ENCODE results near the gene SLC6A16.
"Not testable (repeated sequence)": the region's sequence is repeated elsewhere in the genome, so short reads cannot be mapped to it uniquely, and the experiment has no call there.

SLC6A16 gene

GRCh38 chr19:49294401-49294800 is 30.6 kb downstream of the SLC6A16 start:
- H3K4me1 ChIP-seq (ENCODE audit: control insufficient read depth, insufficient read depth, low read length): no peaks in the 10 kb centered on the region
- no peak overlapping the region for H3K4me3 ChIP-seq (ENCODE audit: low read depth, low read length)

DNA sequence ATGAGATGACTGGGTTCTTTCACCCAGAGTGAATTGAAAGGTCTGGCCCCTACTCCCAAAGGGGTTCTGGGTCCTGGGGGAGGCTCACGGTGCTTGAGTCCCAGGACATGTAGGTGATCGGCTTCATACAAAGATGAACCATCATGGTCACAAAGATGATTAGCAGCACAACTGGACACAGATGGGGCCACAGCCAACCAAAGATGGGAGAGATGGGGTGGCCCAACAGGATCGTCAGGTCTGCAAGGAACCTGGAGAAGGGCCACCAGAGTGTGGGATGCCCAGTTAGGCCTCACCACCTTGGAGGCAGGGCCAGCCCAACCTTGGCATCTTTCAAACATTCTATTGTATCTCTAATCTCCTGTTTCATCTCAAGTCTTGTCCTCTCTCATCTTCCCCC is 34.5 kb downstream of the SLC6A16 start:
- Histone ChIP-seq H3K9me3 (ENCODE audit: control insufficient read depth, insufficient read depth, low read length) (peaks cover 6% of the 10 kb centered on the region; the same call in 1 of the 2 replicates), H3K27me3 (ENCODE audit: control insufficient read depth, insufficient read depth, low read length) (no peaks in the 10 kb centered on the region), H3K36me3 (ENCODE audit: control insufficient read depth, insufficient read depth, low read length) (no peaks in the 10 kb centered on the region), H3K4me1 (ENCODE audit: control insufficient read depth, insufficient read depth, low read length) (no peaks in the 10 kb centered on the region), H3K27ac (ENCODE audit: low read depth, low read length) (no peak overlapping the region), H3K4me3 (ENCODE audit: low read depth, low read length) (no peak overlapping the region), H3K9ac (ENCODE audit: low read depth, low read length) (no peak overlapping the region)

More at GRCh38 chr19:49294401-49294800, 30.6 kb downstream of the SLC6A16 start:
- H3K27ac ChIP-seq (ENCODE audit: low read depth, low read length): no peak overlapping the region
- no peak overlapping the region for H3K9ac ChIP-seq (ENCODE audit: low read depth, low read length)
- H3K36me3 ChIP-seq (ENCODE audit: control insufficient read depth, insufficient read depth, low read length): no peaks in the 10 kb centered on the region
- no peaks in the 10 kb centered on the region for H3K27me3 ChIP-seq (ENCODE audit: control insufficient read depth, insufficient read depth, low read length)
- H3K9me3 ChIP-seq (ENCODE audit: control insufficient read depth, insufficient read depth, low read length): no peaks in the 10 kb centered on the region

DNA sequence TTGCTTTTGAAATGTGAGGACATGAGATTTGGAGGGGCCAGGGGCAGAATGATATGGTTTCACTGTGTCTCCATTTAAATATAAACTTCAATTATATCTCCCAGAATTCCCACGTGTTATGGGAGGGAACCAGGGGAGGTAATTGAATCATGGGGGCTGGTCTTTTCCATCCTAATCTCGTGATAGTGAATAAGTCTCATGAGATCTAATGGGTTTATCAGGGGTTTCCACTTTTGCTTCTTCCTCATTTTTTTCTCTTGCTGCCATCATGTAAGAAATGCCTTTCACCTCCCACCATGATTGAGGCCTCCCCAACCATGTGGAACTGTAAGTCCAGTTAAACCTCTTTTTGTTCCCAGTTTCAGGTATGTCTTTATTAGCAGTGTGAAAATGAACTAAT is 35.7 kb downstream of the SLC6A16 start:
- H3K9me3 ChIP-seq (ENCODE audit: control insufficient read depth, insufficient read depth, low read length); H3K9ac ChIP-seq (ENCODE audit: low read depth, low read length); H3K4me3 ChIP-seq (ENCODE audit: low read depth, low read length); H3K4me1 ChIP-seq (ENCODE audit: control insufficient read depth, insufficient read depth, low read length); H3K27ac ChIP-seq (ENCODE audit: low read depth, low read length); H3K36me3 ChIP-seq (ENCODE audit: control insufficient read depth, insufficient read depth, low read length); H3K27me3 ChIP-seq (ENCODE audit: control insufficient read depth, insufficient read depth, low read length): not testable (repeated sequence)

- H3K27me3 ChIP-seq (ENCODE audit: control insufficient read depth, insufficient read depth, low read length); H3K4me3 ChIP-seq (ENCODE audit: low read depth, low read length); H3K4me1 ChIP-seq (ENCODE audit: control insufficient read depth, insufficient read depth, low read length); H3K9me3 ChIP-seq (ENCODE audit: control insufficient read depth, insufficient read depth, low read length); H3K36me3 ChIP-seq (ENCODE audit: control insufficient read depth, insufficient read depth, low read length); H3K27ac ChIP-seq (ENCODE audit: low read depth, low read length); H3K9ac ChIP-seq (ENCODE audit: low read depth, low read length): not testable (repeated sequence)
Observed at GRCh38 chr19:49288205-49288604, 36.8 kb downstream of the SLC6A16 start.

DNA sequence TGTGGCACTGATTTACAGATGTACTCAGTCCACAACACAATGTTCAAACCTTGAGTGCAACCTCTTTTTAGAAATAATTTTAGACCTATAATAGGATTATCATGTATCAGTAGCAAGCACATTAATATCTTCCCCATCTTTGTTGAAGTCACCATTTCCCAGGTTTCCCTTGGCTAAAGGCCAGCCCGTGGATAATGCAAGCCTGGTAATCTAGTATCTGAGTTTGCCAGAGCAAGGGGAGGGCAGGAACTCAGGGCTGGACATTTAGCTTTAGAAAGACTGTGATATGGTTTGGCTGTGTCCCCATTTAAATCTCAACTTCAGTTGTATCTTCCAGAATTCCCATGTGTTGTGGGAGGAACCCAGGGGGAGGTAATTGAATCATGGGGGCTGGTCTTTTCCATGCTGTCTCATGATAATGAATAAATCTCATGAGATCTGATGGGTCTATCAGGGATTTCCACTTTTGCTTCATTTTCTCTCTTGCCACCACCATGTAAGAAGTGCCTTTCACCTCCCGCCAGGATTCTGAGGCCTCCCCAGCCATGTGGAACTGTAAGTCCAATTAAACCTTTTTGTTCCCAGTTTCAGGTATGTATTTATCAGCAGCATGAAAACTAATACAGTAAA is 37.7 kb downstream of the SLC6A16 start:
- Histone ChIP-seq H3K36me3 (ENCODE audit: control insufficient read depth, insufficient read depth, low read length) (no peaks in the 10 kb centered on the region), H3K27ac (ENCODE audit: low read depth, low read length) (no peak overlapping the region), H3K9me3 (ENCODE audit: control insufficient read depth, insufficient read depth, low read length) (peaks cover 6% of the 10 kb centered on the region; the same call in 1 of the 2 replicates), H3K4me3 (ENCODE audit: low read depth, low read length) (no peak overlapping the region), H3K4me1 (ENCODE audit: control insufficient read depth, insufficient read depth, low read length) (no peaks in the 10 kb centered on the region), H3K27me3 (ENCODE audit: control insufficient read depth, insufficient read depth, low read length) (no peaks in the 10 kb centered on the region), H3K9ac (ENCODE audit: low read depth, low read length) (no peak overlapping the region)

GRCh38 chr19:49282184-49282583 is 42.8 kb downstream of the SLC6A16 start:
- Histone ChIP-seq H3K36me3 (ENCODE audit: control insufficient read depth, insufficient read depth, low read length) (no peaks in the 10 kb centered on the region), H3K4me3 (ENCODE audit: low read depth, low read length) (no peak overlapping the region), H3K9me3 (ENCODE audit: control insufficient read depth, insufficient read depth, low read length) (no peaks in the 10 kb centered on the region), H3K27ac (ENCODE audit: low read depth, low read length) (no peak overlapping the region), H3K9ac (ENCODE audit: low read depth, low read length) (no peak overlapping the region), H3K4me1 (ENCODE audit: control insufficient read depth, insufficient read depth, low read length) (no peaks in the 10 kb centered on the region), H3K27me3 (ENCODE audit: control insufficient read depth, insufficient read depth, low read length) (no peaks in the 10 kb centered on the region)

GRCh38 chr19:49272204-49272603 is 52.8 kb downstream of the SLC6A16 start:
- Histone ChIP-seq H3K4me1 (ENCODE audit: control insufficient read depth, insufficient read depth, low read length) (no peaks in the 10 kb centered on the region), H3K9me3 (ENCODE audit: control insufficient read depth, insufficient read depth, low read length) (peaks cover 11% of the 10 kb centered on the region), H3K27me3 (ENCODE audit: control insufficient read depth, insufficient read depth, low read length) (no peaks in the 10 kb centered on the region), H3K36me3 (ENCODE audit: control insufficient read depth, insufficient read depth, low read length) (no peaks in the 10 kb centered on the region), H3K9ac (ENCODE audit: low read depth, low read length) (no peak overlapping the region), H3K4me3 (ENCODE audit: low read depth, low read length) (no peak overlapping the region), H3K27ac (ENCODE audit: low read depth, low read length) (no peak overlapping the region)

DNA sequence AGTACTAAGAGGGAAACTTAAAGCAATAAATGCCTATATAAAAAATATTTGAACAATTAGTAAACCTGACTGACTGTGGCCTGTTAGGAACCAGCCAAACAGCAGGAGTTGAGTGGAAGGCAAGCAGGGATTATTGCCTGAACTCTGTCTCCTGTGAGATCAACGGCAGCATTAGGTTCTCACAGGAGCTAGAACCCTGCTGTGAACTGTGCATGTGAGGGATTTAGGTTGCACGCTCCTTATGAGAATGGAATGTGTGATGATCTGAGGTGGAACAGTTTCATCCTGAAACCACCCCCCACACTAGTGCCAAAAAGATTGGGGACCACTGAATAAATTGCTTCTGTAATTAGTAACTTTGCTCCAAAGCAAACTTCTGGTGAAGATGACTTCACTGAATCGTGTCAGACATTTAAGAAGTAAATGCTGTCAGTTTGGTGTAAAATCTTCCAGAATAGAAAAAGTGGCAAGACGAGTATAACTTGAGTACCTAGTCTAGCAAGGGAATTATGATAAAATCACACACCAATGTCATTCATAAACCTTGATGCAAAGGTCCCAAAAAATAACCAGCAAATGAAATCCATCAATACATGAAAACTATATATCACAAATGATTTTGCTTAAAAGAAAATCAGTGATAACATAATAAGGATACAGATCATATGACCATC is 53.8 kb downstream of the SLC6A16 start:
- peaks cover 16% of the 10 kb centered on the region for H3K9me3 ChIP-seq (ENCODE audit: control insufficient read depth, insufficient read depth, low read length)
- no peaks in the 10 kb centered on the region for H3K27me3 ChIP-seq (ENCODE audit: control insufficient read depth, insufficient read depth, low read length)
- H3K4me1 ChIP-seq (ENCODE audit: control insufficient read depth, insufficient read depth, low read length): no peaks in the 10 kb centered on the region
- no peak overlapping the region for H3K4me3 ChIP-seq (ENCODE audit: low read depth, low read length)
- no peaks in the 10 kb centered on the region for H3K36me3 ChIP-seq (ENCODE audit: control insufficient read depth, insufficient read depth, low read length)
- no peak overlapping the region for H3K9ac ChIP-seq (ENCODE audit: low read depth, low read length)
- no peak overlapping the region for H3K27ac ChIP-seq (ENCODE audit: low read depth, low read length)

DNA sequence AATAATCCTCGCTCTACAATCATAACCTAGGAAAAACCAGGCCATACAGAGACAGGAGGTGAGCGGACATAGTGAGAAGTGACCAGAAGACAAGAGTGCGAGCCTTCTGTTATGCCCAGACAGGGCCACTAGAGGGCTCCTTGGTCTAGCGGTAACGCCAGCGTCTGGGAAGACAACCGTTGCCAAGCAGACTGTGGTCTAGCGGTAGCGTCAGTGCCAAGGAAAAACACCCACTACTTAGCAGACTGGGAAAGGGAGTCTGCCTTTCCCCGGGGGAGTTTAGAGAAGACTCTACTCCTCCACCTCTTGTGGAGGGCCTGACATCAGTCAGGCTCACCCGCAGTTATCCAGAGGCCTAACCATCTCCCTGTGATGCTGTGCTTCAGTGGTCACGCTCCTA is 58.6 kb downstream of the SLC6A16 start:
- H3K27ac ChIP-seq (ENCODE audit: low read depth, low read length); H3K4me3 ChIP-seq (ENCODE audit: low read depth, low read length); H3K27me3 ChIP-seq (ENCODE audit: control insufficient read depth, insufficient read depth, low read length); H3K9ac ChIP-seq (ENCODE audit: low read depth, low read length); H3K36me3 ChIP-seq (ENCODE audit: control insufficient read depth, insufficient read depth, low read length); H3K4me1 ChIP-seq (ENCODE audit: control insufficient read depth, insufficient read depth, low read length): not testable (repeated sequence)
- H3K9me3 ChIP-seq (ENCODE audit: control insufficient read depth, insufficient read depth, low read length): peaks cover 23% of the 10 kb centered on the region

DNA sequence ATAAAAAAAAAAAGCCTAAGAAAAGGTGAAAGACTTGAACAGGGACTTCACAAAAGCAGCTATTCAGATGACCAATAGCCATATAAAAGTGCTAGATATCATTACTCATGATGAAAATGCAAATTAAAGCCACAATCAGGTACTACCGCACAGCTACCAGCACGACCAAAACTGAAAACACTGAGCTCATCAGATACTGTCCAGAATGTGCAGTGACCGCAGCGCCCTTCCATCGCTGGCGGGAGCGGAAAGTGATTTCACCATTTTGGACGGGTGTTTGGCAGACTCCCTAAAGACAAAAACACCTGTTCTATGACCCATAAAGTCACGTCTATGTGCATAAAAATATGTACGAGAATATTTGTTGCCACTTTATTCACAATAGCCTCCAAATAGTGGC is 60.7 kb downstream of the SLC6A16 start:
- Histone ChIP-seq H3K27ac (ENCODE audit: low read depth, low read length) (no peak overlapping the region), H3K9ac (ENCODE audit: low read depth, low read length) (no peak overlapping the region), H3K4me1 (ENCODE audit: control insufficient read depth, insufficient read depth, low read length) (no peaks in the 10 kb centered on the region), H3K27me3 (ENCODE audit: control insufficient read depth, insufficient read depth, low read length) (no peaks in the 10 kb centered on the region), H3K4me3 (ENCODE audit: low read depth, low read length) (no peak overlapping the region), H3K36me3 (ENCODE audit: control insufficient read depth, insufficient read depth, low read length) (no peaks in the 10 kb centered on the region), H3K9me3 (ENCODE audit: control insufficient read depth, insufficient read depth, low read length) (peaks cover 23% of the 10 kb centered on the region)

- Histone ChIP-seq H3K4me3 (ENCODE audit: low read depth, low read length) (no peak overlapping the region), H3K9me3 (ENCODE audit: control insufficient read depth, insufficient read depth, low read length) (peaks cover 11% of the 10 kb centered on the region), H3K27me3 (ENCODE audit: control insufficient read depth, insufficient read depth, low read length) (no peaks in the 10 kb centered on the region), H3K4me1 (ENCODE audit: control insufficient read depth, insufficient read depth, low read length) (no peaks in the 10 kb centered on the region), H3K27ac (ENCODE audit: low read depth, low read length) (no peak overlapping the region), H3K36me3 (ENCODE audit: control insufficient read depth, insufficient read depth, low read length) (no peaks in the 10 kb centered on the region), H3K9ac (ENCODE audit: low read depth, low read length) (no peak overlapping the region)
Observed at GRCh38 chr19:49261602-49262001, 63.4 kb downstream of the SLC6A16 start.
